Ascending aorta (tissue), 2 donors: ENCODE data around the gene ARPC5L. TPM values are rescaled to one million over a fixed set of nuclear protein-coding genes. Genes with fewer than 3 reads are reported as not detected.
"Not testable (repeated sequence)": the region's sequence is repeated elsewhere in the genome, so short reads cannot be mapped to it uniquely, and the experiment has no call there.

Experiments
- DNase-seq, 2 donors: peaks; one replicate each; pipeline ENCODE4 v3.0.0-alpha.2; 2019; ENCODE audit warnings: low spot score in 2 of 2
- H3K27ac ChIP-seq, 2 donors: fragments of 200-600 bp; sonication (generic); one replicate each; pipeline ENCODE4 v1.5.1; 2016 to 2017; ENCODE audit warnings: mild to moderate bottlenecking in 1 of 2
- H3K27me3 ChIP-seq: fragments of 200-600 bp; sonication (generic); one replicate; pipeline ENCODE4 v1.5.1; 2017
- H3K36me3 ChIP-seq, 2 donors: fragments of 200-600 bp; sonication (generic); one replicate each; pipeline ENCODE4 v1.5.1; 2016
- H3K4me1 ChIP-seq, 2 donors: fragments of 200-600 bp; sonication (generic); one replicate each; pipeline ENCODE4 v1.5.1; 2016 to 2017; ENCODE audit warnings: mild to moderate bottlenecking in 1 of 2
- H3K4me3 ChIP-seq, 2 donors: fragments of 200-600 bp; sonication (generic); one replicate each; pipeline ENCODE4 v1.5.1; 2016 to 2017; ENCODE audit warnings: mild to moderate bottlenecking in 1 of 2
- H3K9me3 ChIP-seq, 2 donors: fragments of 200-600 bp; sonication (generic); one replicate each; pipeline ENCODE4 v1.5.1; 2016
- intact Hi-C: fragments of 100-400 bp; cut with DNase I; formaldehyde crosslinking; loops from one replicate; pipeline ENCODE4 v1.15.1; 2023
- total RNA-seq: library from RNA; depleted of rRNA; stranded (reverse); fragments of >200 nt; gene quantifications from one replicate; pipeline ENCODE4 v1.1.0, GENCODE V29; 2016
- TF ChIP-seq, protein P1 (sequence below), 3 experiments: fragments of 200-600 bp in 2 of 3; fragments of 450-650 bp in 1 of 3; sonication (generic) in 2 of 3; IDR thresholded peaks; one replicate each; pipeline ENCODE4 v1.5.1; 2016 to 2019; ENCODE audit warnings: antibody characterized with exemption in 3 of 3, mild to moderate bottlenecking in 1 of 3, moderate library complexity in 1 of 3

The ARPC5L gene
- total RNA-seq, 1 donor from 2014 or later: 12.0 TPM

- intact Hi-C loops: no loop called here
- H3K36me3 ChIP-seq: peaks cover 27 to 58% of the 10 kb centered on the region in 2 donors
Measured at GRCh38 chr9:124908098-124908497, 46.2 kb downstream of the ARPC5L start.

GRCh38 chr9:124911766-124912165, 49.8 kb downstream of the ARPC5L start:
- H3K4me3 ChIP-seq: no peak overlapping the region
- H3K27ac ChIP-seq: no peak overlapping the region
- no peaks in the 10 kb centered on the region for H3K27me3 ChIP-seq
- H3K36me3 ChIP-seq: peaks cover 18 to 57% of the 10 kb centered on the region in 2 donors
- intact Hi-C loops: no loop called here
- TF ChIP-seq, protein P1, sequence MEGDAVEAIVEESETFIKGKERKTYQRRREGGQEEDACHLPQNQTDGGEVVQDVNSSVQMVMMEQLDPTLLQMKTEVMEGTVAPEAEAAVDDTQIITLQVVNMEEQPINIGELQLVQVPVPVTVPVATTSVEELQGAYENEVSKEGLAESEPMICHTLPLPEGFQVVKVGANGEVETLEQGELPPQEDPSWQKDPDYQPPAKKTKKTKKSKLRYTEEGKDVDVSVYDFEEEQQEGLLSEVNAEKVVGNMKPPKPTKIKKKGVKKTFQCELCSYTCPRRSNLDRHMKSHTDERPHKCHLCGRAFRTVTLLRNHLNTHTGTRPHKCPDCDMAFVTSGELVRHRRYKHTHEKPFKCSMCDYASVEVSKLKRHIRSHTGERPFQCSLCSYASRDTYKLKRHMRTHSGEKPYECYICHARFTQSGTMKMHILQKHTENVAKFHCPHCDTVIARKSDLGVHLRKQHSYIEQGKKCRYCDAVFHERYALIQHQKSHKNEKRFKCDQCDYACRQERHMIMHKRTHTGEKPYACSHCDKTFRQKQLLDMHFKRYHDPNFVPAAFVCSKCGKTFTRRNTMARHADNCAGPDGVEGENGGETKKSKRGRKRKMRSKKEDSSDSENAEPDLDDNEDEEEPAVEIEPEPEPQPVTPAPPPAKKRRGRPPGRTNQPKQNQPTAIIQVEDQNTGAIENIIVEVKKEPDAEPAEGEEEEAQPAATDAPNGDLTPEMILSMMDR (IDR thresholded peaks at IDR 0.05): no peak
- no peaks in the 10 kb centered on the region for H3K4me1 ChIP-seq
- DNase-seq: no peak
- H3K9me3 ChIP-seq: no peaks in the 10 kb centered on the region

More at GRCh38 chr9:124908098-124908497, 46.2 kb downstream of the ARPC5L start:
- no peak overlapping the region for H3K4me3 ChIP-seq
- TF ChIP-seq, protein P1 (IDR thresholded peaks at IDR 0.05): no peak
- DNase-seq: no peak
- no peaks in the 10 kb centered on the region for H3K27me3 ChIP-seq
- H3K4me1 ChIP-seq: no peaks in the 10 kb centered on the region
- no peaks in the 10 kb centered on the region for H3K9me3 ChIP-seq
- no peak overlapping the region for H3K27ac ChIP-seq

DNA sequence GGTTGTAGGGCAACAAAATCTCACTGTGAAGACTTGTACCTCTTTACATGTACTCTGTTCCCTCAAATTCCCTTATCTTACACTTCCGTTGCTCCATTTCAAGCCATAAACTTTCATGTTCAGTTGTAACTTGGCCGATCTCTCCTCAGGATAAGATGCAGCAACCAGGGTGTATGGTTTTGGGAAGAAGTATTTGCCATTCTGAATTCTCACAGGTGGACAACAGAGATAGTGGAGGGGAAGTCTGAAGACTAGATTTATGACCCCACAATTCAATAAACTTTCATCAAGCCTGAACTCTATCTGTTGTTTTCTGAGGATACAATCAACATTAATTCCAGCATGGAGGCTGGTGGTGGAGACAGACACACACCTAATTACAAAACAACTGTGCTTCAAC, 51.4 kb downstream of the ARPC5L start:
- H3K4me1 ChIP-seq: no peaks in the 10 kb centered on the region
- no peak overlapping the region for H3K27ac ChIP-seq
- peaks cover 18 to 43% of the 10 kb centered on the region in 2 donors for H3K36me3 ChIP-seq
- H3K4me3 ChIP-seq: no peak overlapping the region
- H3K9me3 ChIP-seq: no peaks in the 10 kb centered on the region
- DNase-seq: no peak
- TF ChIP-seq, protein P1 (IDR thresholded peaks at IDR 0.05): no peak
- H3K27me3 ChIP-seq: no peaks in the 10 kb centered on the region
- intact Hi-C loops: no loop called here

- intact Hi-C loops: no loop called here
- Histone ChIP-seq H3K9me3 (no peaks in the 10 kb centered on the region), H3K4me3 (no peak overlapping the region), H3K27me3 (no peaks in the 10 kb centered on the region), H3K4me1 (no peaks in the 10 kb centered on the region), H3K27ac (no peak overlapping the region), H3K36me3 (peaks cover 19 to 47% of the 10 kb centered on the region in 2 donors)
- no peak for DNase-seq
- TF ChIP-seq, protein P1 (IDR thresholded peaks at IDR 0.05): no peak
Measured at GRCh38 chr9:124914753-124915405, 52.9 kb downstream of the ARPC5L start.

GRCh38 chr9:124920394-124920793, 58.5 kb downstream of the ARPC5L start:
- H3K27ac ChIP-seq, H3K9me3 ChIP-seq, DNase-seq, H3K4me3 ChIP-seq, H3K27me3 ChIP-seq, H3K4me1 ChIP-seq, intact Hi-C loops: not testable (repeated sequence)
- peaks cover 20 to 46% of the 10 kb centered on the region in 2 donors for H3K36me3 ChIP-seq

Other genes starting within 250 kb of the ARPC5L start
- gene NR6A1, start 90.8 kb upstream of the ARPC5L start, total RNA-seq: 0.53 TPM
- gene OLFML2A, start 85.0 kb upstream of the ARPC5L start, total RNA-seq: 129 TPM
- not detected for gene WDR38, start 8.7 kb upstream of the ARPC5L start, total RNA-seq
- 2,123 TPM for gene RPL35, start 173 bp upstream of the ARPC5L start, total RNA-seq
- 36.8 TPM for gene GOLGA1, start 79.0 kb downstream of the ARPC5L start, total RNA-seq